Muscle layer of colon (tissue), 2 donors: ENCODE results near the gene IGF1R.

Experiments
- H3K27ac ChIP-seq: one replicate; pipeline ENCODE4 v1.7.0; 2013; ENCODE audit warnings: low read depth, mild to moderate bottlenecking, low read length, moderate library complexity
- H3K27me3 ChIP-seq, 2 donors: one replicate each; pipeline ENCODE4 v1.7.0; 2013; ENCODE audit warnings: low read length in 2 of 2, mild to moderate bottlenecking in 2 of 2; ENCODE audit not compliant: insufficient read depth in 2 of 2, control insufficient read depth in 1 of 2
- H3K36me3 ChIP-seq: one replicate; pipeline ENCODE4 v1.7.0; 2013; ENCODE audit warnings: mild to moderate bottlenecking, low read length; ENCODE audit not compliant: insufficient read depth
- H3K4me1 ChIP-seq: one replicate; pipeline ENCODE4 v1.7.0; 2013; ENCODE audit warnings: mild to moderate bottlenecking, low read length; ENCODE audit not compliant: insufficient read depth
- H3K4me3 ChIP-seq, 2 donors: one replicate each; pipeline ENCODE4 v1.7.0; 2013; ENCODE audit warnings: low read length in 2 of 2, low read depth in 1 of 2, mild to moderate bottlenecking in 1 of 2, moderate library complexity in 1 of 2
- H3K9ac ChIP-seq: one replicate; pipeline ENCODE4 v1.7.0; 2013; ENCODE audit warnings: low read length
- H3K9me3 ChIP-seq: one replicate; pipeline ENCODE4 v1.7.0; 2013; ENCODE audit warnings: mild to moderate bottlenecking, low read length
- donor health status: abdominal sarcoma.
- donor health status: Adenocarcinoma of cecum.

The IGF1R gene

DNA sequence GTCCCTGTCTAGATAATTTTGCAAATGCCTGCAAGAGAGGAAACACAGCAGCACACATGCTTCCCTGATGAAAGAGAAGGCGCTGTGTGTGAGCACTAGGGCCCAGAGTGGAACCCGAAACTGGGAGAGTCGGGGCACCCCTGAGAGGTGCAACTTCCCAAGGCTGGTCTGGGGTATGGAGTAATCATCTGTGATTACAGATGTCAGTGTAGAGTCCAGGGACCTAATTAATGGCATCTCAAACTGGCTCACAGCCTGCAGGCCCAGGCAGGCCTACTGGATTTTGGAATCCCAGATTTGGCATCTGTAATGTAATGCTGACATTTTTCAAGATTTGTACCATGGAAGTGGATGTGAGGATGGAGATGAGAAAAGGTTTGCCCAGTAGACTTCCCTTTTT is 329.8 kb downstream of the IGF1R start:
- Histone ChIP-seq H3K36me3 (no peaks in the 10 kb centered on the region), H3K4me3 (no peak overlapping the region), H3K27ac (no peak overlapping the region), H3K9me3 (no peaks in the 10 kb centered on the region), H3K27me3 (no peaks in the 10 kb centered on the region), H3K4me1 (peaks cover 1% of the 10 kb centered on the region), H3K9ac (no peak overlapping the region)

DNA sequence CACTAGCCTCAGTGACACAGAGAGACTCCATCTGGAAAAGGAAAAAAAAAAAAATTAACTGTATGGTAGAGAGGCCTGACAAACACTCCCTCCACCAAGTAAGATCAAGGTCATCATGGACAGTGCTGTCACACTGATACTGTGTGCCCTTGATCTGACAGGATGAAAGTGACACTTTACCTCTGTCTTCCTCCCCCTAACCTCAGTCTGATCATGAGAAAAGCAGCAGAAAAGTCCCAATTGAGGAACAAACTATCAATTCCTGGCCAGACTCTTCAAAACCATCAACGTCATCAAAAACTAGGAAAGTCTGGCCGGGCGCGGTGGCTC is 332.5 kb downstream of the IGF1R start:
- Histone ChIP-seq H3K27ac (no peak overlapping the region), H3K9me3 (no peaks in the 10 kb centered on the region)

DNA sequence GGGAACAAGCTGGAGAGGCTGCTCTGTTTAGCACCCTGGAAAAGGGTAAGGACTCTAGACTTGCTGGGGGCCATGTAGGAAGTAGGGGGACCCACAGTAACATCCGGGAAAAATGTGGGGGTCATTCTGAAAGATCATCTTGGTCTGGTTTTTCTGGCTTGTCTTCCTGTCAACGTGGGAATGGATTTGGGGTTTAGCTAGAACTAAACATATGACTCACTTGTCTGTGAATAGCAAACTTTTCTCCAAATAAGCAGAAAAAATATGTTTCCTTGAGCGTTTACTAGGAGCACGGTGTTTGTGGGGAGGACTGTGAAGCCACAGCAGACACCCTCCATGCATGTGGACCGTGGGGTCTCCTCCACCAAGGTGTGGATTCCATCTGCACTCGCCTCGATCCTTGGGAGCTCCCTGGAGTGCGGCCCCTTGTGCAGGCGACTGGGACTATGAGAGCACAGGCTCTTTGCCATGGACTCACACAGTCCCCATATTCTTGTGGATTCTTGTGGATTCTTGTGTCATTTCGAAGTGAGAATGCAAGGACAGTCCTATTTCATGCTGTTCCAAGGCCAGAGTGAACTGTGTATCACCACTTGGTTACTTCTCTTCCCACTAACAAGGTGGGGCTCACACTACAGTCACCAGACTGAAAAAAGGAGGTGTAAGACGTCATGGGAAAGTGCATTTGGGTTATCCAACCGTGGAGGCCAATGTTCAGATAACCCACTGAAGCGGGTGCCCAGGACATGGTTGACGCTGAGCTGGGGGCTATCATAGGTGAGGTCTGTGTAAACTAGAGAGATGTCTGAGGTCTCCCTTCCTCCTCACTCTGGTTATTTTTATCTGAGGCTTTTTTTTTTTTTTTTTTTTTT is 333.7 kb downstream of the IGF1R start:
- Histone ChIP-seq H3K4me1 (peaks cover 8% of the 10 kb centered on the region), H3K36me3 (no peaks in the 10 kb centered on the region), H3K9me3 (no peaks in the 10 kb centered on the region), H3K9ac (no peak overlapping the region), H3K27ac (no peak overlapping the region), H3K27me3 (no peaks in the 10 kb centered on the region), H3K4me3 (no peak overlapping the region)

More for the DNA sequence above, 332.5 kb downstream of the IGF1R start:
- Histone ChIP-seq H3K4me1 (peaks cover 8% of the 10 kb centered on the region), H3K36me3 (no peaks in the 10 kb centered on the region), H3K9ac (no peak overlapping the region), H3K4me3 (no peak overlapping the region), H3K27me3 (no peaks in the 10 kb centered on the region)

DNA sequence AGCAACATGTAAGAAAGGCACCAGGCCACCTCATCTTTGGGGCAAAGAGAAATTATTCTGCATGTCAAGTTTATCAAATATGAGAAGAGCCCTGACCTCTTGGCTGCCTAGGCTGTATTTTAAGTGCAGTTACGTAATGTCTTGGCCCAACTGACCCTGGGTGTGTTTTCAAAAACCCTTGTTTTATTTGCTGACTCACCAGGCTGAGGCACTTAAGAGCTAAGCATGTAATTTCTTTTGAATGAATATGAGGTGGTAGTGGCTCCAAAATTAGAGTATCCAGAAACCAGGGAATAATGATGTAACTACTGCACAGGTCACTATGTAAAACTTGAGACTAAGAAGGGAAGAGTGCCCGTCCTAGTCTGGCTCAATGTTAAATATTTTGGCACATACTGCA is 335.0 kb downstream of the IGF1R start:
- H3K4me1 ChIP-seq: peaks cover 8% of the 10 kb centered on the region
- no peaks in the 10 kb centered on the region for H3K9me3 ChIP-seq
- no peak overlapping the region for H3K27ac ChIP-seq
- no peak overlapping the region for H3K4me3 ChIP-seq
- H3K36me3 ChIP-seq: no peaks in the 10 kb centered on the region
- no peaks in the 10 kb centered on the region for H3K27me3 ChIP-seq
- no peak overlapping the region for H3K9ac ChIP-seq

DNA sequence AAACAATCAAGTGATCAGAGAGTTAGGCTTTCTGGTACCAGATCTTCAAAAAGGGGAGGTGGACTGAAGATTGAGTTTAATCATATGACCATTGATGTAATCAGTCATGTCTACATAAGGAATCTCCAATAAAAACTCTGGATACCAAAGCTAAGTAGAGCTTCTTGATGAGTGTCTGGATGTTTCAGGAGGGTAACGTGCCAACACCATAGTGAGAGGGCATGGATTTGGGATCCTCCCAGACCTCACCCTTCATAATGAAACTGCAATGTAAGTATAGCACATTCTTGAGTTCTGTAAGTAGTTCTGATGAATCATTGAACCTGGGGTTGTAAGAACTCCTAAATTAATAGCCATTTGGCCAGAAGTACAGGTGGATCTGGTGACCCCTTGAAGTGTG is 337.9 kb downstream of the IGF1R start:
- Histone ChIP-seq H3K4me3 (no peak overlapping the region), H3K27me3 (no peaks in the 10 kb centered on the region), H3K36me3 (no peaks in the 10 kb centered on the region), H3K4me1 (peaks cover 8% of the 10 kb centered on the region), H3K27ac (no peak overlapping the region), H3K9me3 (no peaks in the 10 kb centered on the region), H3K9ac (no peak overlapping the region)

DNA sequence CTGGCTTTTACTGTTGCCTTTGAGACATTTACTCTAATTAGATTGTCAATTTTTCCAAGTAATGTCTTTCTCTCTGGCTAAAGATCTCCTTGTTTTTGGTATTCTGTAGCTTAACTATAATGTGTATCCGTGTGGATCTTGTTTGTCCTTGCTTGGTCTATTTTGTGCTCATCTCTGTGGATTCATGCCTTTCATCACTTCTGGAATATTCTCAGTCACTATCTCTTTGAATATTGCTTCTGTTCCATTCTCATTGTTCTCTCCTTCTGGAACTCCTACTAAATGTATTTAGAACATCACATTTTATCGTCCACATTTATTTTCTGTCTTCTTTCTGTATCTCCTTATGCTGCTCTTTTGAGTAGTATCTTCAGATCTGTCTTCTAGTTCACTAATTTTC is 346.6 kb downstream of the IGF1R start:
- Histone ChIP-seq H3K27me3 (no peaks in the 10 kb centered on the region), H3K36me3 (no peaks in the 10 kb centered on the region), H3K9me3 (no peaks in the 10 kb centered on the region), H3K9ac (no peak overlapping the region), H3K4me1 (no peaks in the 10 kb centered on the region), H3K4me3 (no peak overlapping the region), H3K27ac (no peak overlapping the region)

DNA sequence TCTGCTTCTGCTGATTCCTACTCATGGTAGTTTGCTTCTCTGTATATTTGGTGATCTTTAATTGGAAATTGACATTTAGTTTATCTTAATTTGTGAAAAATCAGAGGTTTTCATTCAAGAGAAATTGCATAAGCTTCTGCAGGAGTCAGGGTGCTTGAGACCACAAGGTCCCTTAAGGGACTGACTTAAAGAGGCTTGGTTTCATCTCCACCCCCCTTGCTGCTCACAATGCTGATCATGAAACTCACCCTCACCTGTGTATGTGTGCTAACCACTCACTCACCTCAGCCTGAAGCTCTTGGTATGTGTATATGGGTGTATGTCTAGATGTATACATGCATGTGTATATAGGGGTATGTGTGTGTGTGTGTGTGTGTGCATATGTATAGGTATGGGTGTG is 347.8 kb downstream of the IGF1R start:
- Histone ChIP-seq H3K9me3 (no peaks in the 10 kb centered on the region), H3K9ac (no peak overlapping the region), H3K27me3 (no peaks in the 10 kb centered on the region)

DNA sequence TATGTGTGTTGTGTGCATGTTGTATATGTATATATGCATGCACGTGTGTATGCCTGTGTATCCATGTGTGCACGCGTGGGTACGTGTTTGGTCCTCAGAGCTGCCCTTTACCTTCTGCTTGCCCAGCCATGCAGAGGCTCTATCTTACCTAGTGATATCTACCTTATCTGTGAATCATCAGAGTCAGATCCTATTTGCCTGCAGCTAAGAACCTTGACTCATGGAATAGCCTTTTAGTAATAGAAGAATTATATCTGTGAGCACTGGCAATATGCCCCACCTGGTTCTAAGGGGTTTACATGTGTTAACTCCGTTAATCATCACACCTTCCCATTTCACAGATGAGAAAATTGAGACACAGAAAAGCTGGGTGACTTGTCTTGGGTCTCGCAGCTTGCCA is 348.3 kb downstream of the IGF1R start:
- Histone ChIP-seq H3K4me3 (no peak overlapping the region), H3K4me1 (no peaks in the 10 kb centered on the region), H3K9me3 (no peaks in the 10 kb centered on the region), H3K9ac (no peak overlapping the region), H3K27ac (no peak overlapping the region), H3K36me3 (no peaks in the 10 kb centered on the region), H3K27me3 (no peaks in the 10 kb centered on the region)

More for the DNA sequence above, 347.8 kb downstream of the IGF1R start:
- no peak overlapping the region for H3K27ac ChIP-seq
- no peaks in the 10 kb centered on the region for H3K4me1 ChIP-seq
- no peak overlapping the region for H3K4me3 ChIP-seq
- no peaks in the 10 kb centered on the region for H3K36me3 ChIP-seq

DNA sequence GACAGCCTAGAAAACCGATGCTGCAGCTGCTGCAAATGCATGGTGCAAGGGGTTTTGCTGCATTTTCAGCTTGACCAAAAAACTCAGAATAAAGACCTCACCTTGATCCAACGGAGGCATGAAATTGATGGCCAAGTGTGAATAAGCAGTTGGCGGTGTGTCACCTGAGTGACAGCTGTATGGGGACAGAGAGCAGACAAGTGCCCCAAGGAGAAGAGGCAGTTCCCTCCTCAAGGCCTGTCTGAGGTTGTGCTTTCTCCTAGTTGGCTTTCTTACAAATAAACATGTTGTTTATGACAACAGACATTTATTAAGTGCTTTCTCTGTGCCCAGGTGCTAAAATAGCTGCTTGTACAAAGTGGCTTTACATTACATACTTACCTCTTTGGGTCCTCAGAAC is 349.0 kb downstream of the IGF1R start:
- Histone ChIP-seq H3K9me3 (no peaks in the 10 kb centered on the region), H3K27me3 (no peaks in the 10 kb centered on the region), H3K27ac (no peak overlapping the region), H3K9ac (no peak overlapping the region), H3K36me3 (no peaks in the 10 kb centered on the region), H3K4me3 (no peak overlapping the region), H3K4me1 (no peaks in the 10 kb centered on the region)

DNA sequence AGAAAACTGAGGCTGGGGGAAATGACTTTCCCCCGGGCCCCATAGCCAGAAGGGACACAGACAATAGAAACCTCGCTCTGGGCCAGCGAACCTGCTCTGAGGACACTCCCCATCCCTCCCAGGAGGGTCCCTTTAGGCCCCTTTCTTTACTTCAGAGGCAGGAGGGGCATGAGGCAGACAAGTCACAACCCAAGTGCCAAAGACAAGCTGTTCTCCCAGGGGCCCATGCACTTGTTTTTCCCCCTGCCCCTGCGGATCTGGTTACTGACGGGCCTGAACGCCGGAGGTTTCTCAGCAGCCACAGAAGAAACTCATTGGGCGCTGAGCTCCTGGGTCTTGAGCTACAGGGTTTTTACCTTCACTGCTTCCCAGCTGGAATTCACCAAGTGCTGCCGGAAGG is 349.4 kb downstream of the IGF1R start:
- Histone ChIP-seq H3K9me3 (no peaks in the 10 kb centered on the region), H3K9ac (no peak overlapping the region), H3K27me3 (no peaks in the 10 kb centered on the region), H3K4me1 (no peaks in the 10 kb centered on the region), H3K36me3 (no peaks in the 10 kb centered on the region), H3K27ac (no peak overlapping the region), H3K4me3 (no peak overlapping the region)

DNA sequence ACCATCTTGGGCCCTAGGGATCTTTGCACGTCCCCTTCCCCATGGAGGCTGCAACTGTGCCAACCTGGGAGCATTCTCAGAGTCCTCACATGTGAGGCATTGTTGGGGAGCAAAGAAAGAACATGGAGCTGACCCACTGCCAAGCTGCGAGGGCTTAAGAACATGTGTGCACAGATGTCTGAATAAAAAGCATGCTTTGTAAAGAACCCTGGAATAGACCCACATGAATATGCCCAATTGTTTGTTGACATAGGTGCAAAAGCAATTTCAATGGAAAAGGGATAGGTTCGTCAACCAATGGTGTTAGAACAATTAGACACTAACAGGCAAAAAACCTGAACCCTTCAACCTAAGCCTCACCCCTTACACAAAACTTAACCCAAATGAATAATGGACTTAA is 349.9 kb downstream of the IGF1R start:
- Histone ChIP-seq H3K27ac (no peak overlapping the region), H3K9ac (no peak overlapping the region), H3K36me3 (no peaks in the 10 kb centered on the region), H3K4me1 (no peaks in the 10 kb centered on the region), H3K27me3 (no peaks in the 10 kb centered on the region), H3K9me3 (no peaks in the 10 kb centered on the region), H3K4me3 (no peak overlapping the region)

DNA sequence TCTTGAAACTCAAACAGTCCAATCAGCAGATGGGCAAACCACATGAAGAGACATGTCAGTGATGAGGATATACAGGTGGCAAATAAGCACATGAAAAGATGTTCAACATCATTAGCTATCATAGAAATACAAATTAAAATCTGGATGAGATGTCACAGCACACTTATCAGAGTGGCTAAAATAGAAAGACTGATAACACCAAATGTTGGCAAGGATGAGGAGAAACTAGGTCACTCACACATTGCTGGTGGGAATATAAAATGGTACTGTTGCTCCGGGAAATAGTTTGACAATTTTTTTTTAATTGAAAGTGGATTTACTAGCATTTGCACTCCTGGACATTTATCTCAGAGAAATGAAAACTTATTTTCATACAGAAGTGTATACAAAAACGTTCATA is 350.9 kb downstream of the IGF1R start:
- H3K4me1 ChIP-seq: no peaks in the 10 kb centered on the region
- no peaks in the 10 kb centered on the region for H3K9me3 ChIP-seq
- no peaks in the 10 kb centered on the region for H3K27me3 ChIP-seq
- H3K9ac ChIP-seq: no peak overlapping the region
- no peak overlapping the region for H3K4me3 ChIP-seq
- no peak overlapping the region for H3K27ac ChIP-seq
- no peaks in the 10 kb centered on the region for H3K36me3 ChIP-seq
